GM23338 (cell line): Measurements from ENCODE around the gene ZYG11B. TPM values are rescaled to one million over a fixed set of nuclear protein-coding genes. Genes with fewer than 3 reads are reported as not detected.

Experiments
- ATAC-seq: fragments of 200-7000 bp; cut with Tn5 transposase; 3 replicates; pipeline ENCODE4 v1.9.1; 2020
- DNase-seq: peaks from one replicate; pipeline ENCODE4 v3.0.0-alpha.2; 2015; ENCODE audit warnings: low spot score
- H2AFZ ChIP-seq: fragments of 200-600 bp; sonication (generic); 2 replicates; pipeline ENCODE4 v1.8.0; 2016; ENCODE audit warnings: antibody characterized with exemption, mild to moderate bottlenecking, moderate library complexity
- H3F3A ChIP-seq: fragments of 200-600 bp; sonication (generic); replicated peaks from 2 replicates; pipeline ENCODE4 v1.8.0; 2017; ENCODE audit warnings: antibody characterized with exemption, mixed run types, low read depth
- H3K27ac ChIP-seq: fragments of 200-600 bp; sonication (generic); 2 replicates; pipeline ENCODE4 v1.6.1; 2016; ENCODE audit warnings: low read depth
- H3K27me3 ChIP-seq: fragments of 200-600 bp; sonication (generic); 2 replicates; pipeline ENCODE4 v1.8.0; 2016; ENCODE audit warnings: mild to moderate bottlenecking, mixed run types, moderate library complexity; ENCODE audit not compliant: insufficient read depth
- H3K36me3 ChIP-seq: fragments of 200-600 bp; sonication (generic); 2 replicates; pipeline ENCODE4 v1.8.0; 2016; ENCODE audit warnings: mild to moderate bottlenecking; ENCODE audit not compliant: insufficient read depth
- H3K4me1 ChIP-seq: fragments of 200-600 bp; sonication (generic); 2 replicates; pipeline ENCODE4 v1.8.0; 2016; ENCODE audit warnings: mild to moderate bottlenecking, moderate library complexity; ENCODE audit not compliant: insufficient read depth
- H3K4me2 ChIP-seq: fragments of 200-600 bp; sonication (generic); 2 replicates; pipeline ENCODE4 v1.7.1; 2017; ENCODE audit warnings: mixed run types
- H3K4me3 ChIP-seq: fragments of 200-600 bp; sonication (generic); 2 replicates; pipeline ENCODE4 v1.6.1; 2016; ENCODE audit warnings: mixed run types
- H3K79me2 ChIP-seq: fragments of 200-600 bp; sonication (generic); replicated peaks from 2 replicates; pipeline ENCODE4 v1.8.0; 2017; ENCODE audit warnings: mild to moderate bottlenecking; ENCODE audit not compliant: insufficient read depth
- H3K9me2 ChIP-seq: fragments of 200-600 bp; sonication (generic); 2 replicates; pipeline ENCODE4 v1.8.0; 2017; ENCODE audit not compliant: insufficient read depth
- H4K20me1 ChIP-seq: fragments of 200-600 bp; sonication (generic); replicated peaks from 2 replicates; pipeline ENCODE4 v1.8.0; 2017; ENCODE audit warnings: mild to moderate bottlenecking; ENCODE audit not compliant: insufficient read depth
- H3K27ac Mint-ChIP-seq: 2 replicates; pipeline ENCODE4 v1.8.0; 2020; ENCODE audit warnings: inconsistent platforms, mild to moderate bottlenecking, moderate library complexity, mixed read lengths
- H3K27me3 Mint-ChIP-seq: 3 replicates; pipeline ENCODE4 v1.8.0; 2022; ENCODE audit warnings: low read depth, mild to moderate bottlenecking, moderate library complexity, mixed read lengths, inconsistent platforms; ENCODE audit not compliant: insufficient read depth, poor library complexity
- H3K36me3 Mint-ChIP-seq: 3 replicates; pipeline ENCODE4 v1.8.0; 2021; ENCODE audit warnings: low read depth, mild to moderate bottlenecking, inconsistent platforms, moderate library complexity, mixed read lengths
- H3K4me1 Mint-ChIP-seq: 3 replicates; pipeline ENCODE4 v1.8.0; 2020; ENCODE audit warnings: mild to moderate bottlenecking, inconsistent platforms, mixed read lengths
- H3K4me3 Mint-ChIP-seq: 3 replicates; pipeline ENCODE4 v1.8.0; 2021; ENCODE audit warnings: moderate library complexity, mild to moderate bottlenecking, inconsistent platforms, mixed read lengths
- H3K9me3 Mint-ChIP-seq: 3 replicates; pipeline ENCODE4 v1.8.0; 2020; ENCODE audit warnings: moderate library complexity, mild to moderate bottlenecking, inconsistent platforms, mixed read lengths
- CREB1 ChIP-seq: fragments of 250-450 bp; sonication (Bioruptor Pico); IDR thresholded peaks from 2 replicates; pipeline ENCODE4 v1.5.0; 2020; ENCODE audit warnings: low read depth, mild to moderate bottlenecking, moderate library complexity
- EZH2 ChIP-seq: fragments of 200-600 bp; sonication (generic); IDR thresholded peaks from one replicate; pipeline ENCODE4 v1.8.0; 2017; ENCODE audit warnings: antibody characterized with exemption, mild to moderate bottlenecking, low read depth; ENCODE audit not compliant: unreplicated experiment
- EZH2phosphoT487 ChIP-seq: fragments of 200-600 bp; sonication (generic); IDR thresholded peaks from one replicate; pipeline ENCODE4 v1.8.1; 2018; ENCODE audit warnings: antibody characterized with exemption; ENCODE audit not compliant: unreplicated experiment
- JUNB ChIP-seq: IDR thresholded peaks from one replicate; pipeline ENCODE4 v1.6.1; 2016; ENCODE audit warnings: antibody characterized with exemption; ENCODE audit not compliant: unreplicated experiment
- NANOG ChIP-seq: IDR thresholded peaks from 2 replicates; pipeline ENCODE4 v1.6.1; 2016; ENCODE audit warnings: antibody characterized with exemption, borderline replicate concordance
- POLR2AphosphoS5 ChIP-seq: IDR thresholded peaks from 2 replicates; pipeline ENCODE4 v1.6.1; 2016; ENCODE audit warnings: antibody characterized with exemption, low read depth
- STAT1 ChIP-seq: IDR thresholded peaks from one replicate; pipeline ENCODE4 v1.6.1; 2016; ENCODE audit warnings: antibody characterized with exemption; ENCODE audit not compliant: unreplicated experiment
- ZNF114 ChIP-seq: fragments of 250-450 bp; sonication (Bioruptor Pico); IDR thresholded peaks from 2 replicates; pipeline ENCODE4 v1.5.0; 2020; ENCODE audit warnings: mild to moderate bottlenecking, moderate library complexity
- polyA plus RNA-seq: library from polyadenylated mRNA; unstranded; fragments of >200 nt; fragmentation: Nextera tagmentation; extraction: Ambion mirVana; gene quantifications from 2 replicates; pipeline ENCODE4 v1.2.1, GENCODE V29; 2016
- total RNA-seq: library from RNA; depleted of rRNA; stranded (reverse); fragments of >200 nt; shearing (Covaris generic); gene quantifications from 2 replicates; pipeline ENCODE4 v1.2.3, GENCODE V29; 2014
- TF ChIP-seq, protein P1 (sequence below): IDR thresholded peaks from 2 replicates; pipeline ENCODE4 v1.6.1; 2016; ENCODE audit warnings: antibody characterized with exemption
- TF ChIP-seq, protein P2 (sequence below): IDR thresholded peaks from one replicate; pipeline ENCODE4 v1.6.1; 2018; ENCODE audit warnings: antibody characterized with exemption; ENCODE audit not compliant: unreplicated experiment
- TF ChIP-seq, protein P3 (sequence below), 2 experiments: fragments of 200-600 bp in 1 of 2; sonication (generic) in 1 of 2; conservative IDR thresholded peaks; 2 replicates each; pipeline versions ENCODE4 v1.5.1 to v1.6.1; 2016 to 2017; ENCODE audit warnings: antibody characterized with exemption in 2 of 2, low read depth in 2 of 2, mild to moderate bottlenecking in 2 of 2, moderate library complexity in 1 of 2
- TF ChIP-seq, protein P4 (sequence below): fragments of 250-450 bp; sonication (Bioruptor Pico); IDR thresholded peaks from 2 replicates; pipeline ENCODE4 v1.5.0; 2020; ENCODE audit warnings: mild to moderate bottlenecking, moderate library complexity

The ZYG11B gene
- total and polyA plus RNA-seq, 2 experiments from 2014 or later = 7.8 to 42.3 TPM

DNA sequence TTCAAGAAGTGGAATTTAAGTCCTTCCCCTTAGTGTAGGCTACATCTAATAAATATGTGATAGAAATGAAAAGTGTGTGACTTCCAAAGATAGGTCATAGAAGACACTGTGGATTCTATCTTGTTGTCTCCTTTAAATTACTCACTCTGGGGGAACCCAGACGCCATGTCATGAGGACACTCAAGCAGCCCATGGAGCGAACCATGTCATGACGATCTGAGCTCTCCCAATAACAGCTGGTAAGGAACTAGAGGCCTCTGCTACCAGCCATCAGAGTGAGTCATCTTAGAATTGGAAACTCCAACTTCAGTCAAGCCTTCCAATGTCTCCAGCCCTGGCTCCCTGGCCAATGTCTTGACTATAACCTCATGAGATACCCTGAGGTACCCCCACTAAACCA, 34.4 kb upstream of the ZYG11B start (continued):
- TF ChIP-seq, protein P1, sequence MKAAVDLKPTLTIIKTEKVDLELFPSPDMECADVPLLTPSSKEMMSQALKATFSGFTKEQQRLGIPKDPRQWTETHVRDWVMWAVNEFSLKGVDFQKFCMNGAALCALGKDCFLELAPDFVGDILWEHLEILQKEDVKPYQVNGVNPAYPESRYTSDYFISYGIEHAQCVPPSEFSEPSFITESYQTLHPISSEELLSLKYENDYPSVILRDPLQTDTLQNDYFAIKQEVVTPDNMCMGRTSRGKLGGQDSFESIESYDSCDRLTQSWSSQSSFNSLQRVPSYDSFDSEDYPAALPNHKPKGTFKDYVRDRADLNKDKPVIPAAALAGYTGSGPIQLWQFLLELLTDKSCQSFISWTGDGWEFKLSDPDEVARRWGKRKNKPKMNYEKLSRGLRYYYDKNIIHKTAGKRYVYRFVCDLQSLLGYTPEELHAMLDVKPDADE = no peak
- no peak for TF ChIP-seq EZH2

DNA sequence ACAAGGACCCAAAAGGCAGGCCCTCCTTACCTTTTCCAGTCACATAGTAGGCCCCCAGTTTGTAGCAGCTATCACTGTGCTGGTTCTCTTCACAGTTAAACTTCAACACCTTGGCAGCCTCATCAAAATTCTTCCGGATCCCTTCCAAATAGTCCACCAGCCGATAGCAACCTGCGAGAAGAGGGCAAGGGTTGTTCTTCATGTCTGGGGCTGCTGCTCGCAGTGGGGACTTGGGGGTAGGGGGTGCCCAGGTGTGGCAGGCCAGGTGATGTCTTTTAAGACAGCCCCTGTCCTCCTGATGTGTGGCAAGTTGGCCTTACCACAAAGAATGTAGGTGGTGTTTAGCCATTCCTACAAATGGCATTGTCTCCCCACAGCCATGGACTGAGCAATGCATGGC, 33.6 kb upstream of the ZYG11B start:
- no peak for ATAC-seq
- peaks cover 14% of the 10 kb centered on the region for H3K36me3 ChIP-seq
- TF ChIP-seq JUNB = no peak
- TF ChIP-seq POLR2AphosphoS5 = no peak
- TF ChIP-seq EZH2 = no peak
- TF ChIP-seq, protein P2, sequence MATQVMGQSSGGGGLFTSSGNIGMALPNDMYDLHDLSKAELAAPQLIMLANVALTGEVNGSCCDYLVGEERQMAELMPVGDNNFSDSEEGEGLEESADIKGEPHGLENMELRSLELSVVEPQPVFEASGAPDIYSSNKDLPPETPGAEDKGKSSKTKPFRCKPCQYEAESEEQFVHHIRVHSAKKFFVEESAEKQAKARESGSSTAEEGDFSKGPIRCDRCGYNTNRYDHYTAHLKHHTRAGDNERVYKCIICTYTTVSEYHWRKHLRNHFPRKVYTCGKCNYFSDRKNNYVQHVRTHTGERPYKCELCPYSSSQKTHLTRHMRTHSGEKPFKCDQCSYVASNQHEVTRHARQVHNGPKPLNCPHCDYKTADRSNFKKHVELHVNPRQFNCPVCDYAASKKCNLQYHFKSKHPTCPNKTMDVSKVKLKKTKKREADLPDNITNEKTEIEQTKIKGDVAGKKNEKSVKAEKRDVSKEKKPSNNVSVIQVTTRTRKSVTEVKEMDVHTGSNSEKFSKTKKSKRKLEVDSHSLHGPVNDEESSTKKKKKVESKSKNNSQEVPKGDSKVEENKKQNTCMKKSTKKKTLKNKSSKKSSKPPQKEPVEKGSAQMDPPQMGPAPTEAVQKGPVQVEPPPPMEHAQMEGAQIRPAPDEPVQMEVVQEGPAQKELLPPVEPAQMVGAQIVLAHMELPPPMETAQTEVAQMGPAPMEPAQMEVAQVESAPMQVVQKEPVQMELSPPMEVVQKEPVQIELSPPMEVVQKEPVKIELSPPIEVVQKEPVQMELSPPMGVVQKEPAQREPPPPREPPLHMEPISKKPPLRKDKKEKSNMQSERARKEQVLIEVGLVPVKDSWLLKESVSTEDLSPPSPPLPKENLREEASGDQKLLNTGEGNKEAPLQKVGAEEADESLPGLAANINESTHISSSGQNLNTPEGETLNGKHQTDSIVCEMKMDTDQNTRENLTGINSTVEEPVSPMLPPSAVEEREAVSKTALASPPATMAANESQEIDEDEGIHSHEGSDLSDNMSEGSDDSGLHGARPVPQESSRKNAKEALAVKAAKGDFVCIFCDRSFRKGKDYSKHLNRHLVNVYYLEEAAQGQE = no peak
- no peak for TF ChIP-seq EZH2phosphoT487
- no peak for TF ChIP-seq ZNF114 (CRISPR knock-in tag)
- no peak for TF ChIP-seq NANOG
- no peak for TF ChIP-seq CREB1
- no peak for TF ChIP-seq STAT1
- TF ChIP-seq, protein P3, sequence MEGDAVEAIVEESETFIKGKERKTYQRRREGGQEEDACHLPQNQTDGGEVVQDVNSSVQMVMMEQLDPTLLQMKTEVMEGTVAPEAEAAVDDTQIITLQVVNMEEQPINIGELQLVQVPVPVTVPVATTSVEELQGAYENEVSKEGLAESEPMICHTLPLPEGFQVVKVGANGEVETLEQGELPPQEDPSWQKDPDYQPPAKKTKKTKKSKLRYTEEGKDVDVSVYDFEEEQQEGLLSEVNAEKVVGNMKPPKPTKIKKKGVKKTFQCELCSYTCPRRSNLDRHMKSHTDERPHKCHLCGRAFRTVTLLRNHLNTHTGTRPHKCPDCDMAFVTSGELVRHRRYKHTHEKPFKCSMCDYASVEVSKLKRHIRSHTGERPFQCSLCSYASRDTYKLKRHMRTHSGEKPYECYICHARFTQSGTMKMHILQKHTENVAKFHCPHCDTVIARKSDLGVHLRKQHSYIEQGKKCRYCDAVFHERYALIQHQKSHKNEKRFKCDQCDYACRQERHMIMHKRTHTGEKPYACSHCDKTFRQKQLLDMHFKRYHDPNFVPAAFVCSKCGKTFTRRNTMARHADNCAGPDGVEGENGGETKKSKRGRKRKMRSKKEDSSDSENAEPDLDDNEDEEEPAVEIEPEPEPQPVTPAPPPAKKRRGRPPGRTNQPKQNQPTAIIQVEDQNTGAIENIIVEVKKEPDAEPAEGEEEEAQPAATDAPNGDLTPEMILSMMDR (conservative IDR thresholded peaks at IDR 0.05; ENCODE audit: low read depth in 2 of 2) = no peak
- TF ChIP-seq, protein P4, sequence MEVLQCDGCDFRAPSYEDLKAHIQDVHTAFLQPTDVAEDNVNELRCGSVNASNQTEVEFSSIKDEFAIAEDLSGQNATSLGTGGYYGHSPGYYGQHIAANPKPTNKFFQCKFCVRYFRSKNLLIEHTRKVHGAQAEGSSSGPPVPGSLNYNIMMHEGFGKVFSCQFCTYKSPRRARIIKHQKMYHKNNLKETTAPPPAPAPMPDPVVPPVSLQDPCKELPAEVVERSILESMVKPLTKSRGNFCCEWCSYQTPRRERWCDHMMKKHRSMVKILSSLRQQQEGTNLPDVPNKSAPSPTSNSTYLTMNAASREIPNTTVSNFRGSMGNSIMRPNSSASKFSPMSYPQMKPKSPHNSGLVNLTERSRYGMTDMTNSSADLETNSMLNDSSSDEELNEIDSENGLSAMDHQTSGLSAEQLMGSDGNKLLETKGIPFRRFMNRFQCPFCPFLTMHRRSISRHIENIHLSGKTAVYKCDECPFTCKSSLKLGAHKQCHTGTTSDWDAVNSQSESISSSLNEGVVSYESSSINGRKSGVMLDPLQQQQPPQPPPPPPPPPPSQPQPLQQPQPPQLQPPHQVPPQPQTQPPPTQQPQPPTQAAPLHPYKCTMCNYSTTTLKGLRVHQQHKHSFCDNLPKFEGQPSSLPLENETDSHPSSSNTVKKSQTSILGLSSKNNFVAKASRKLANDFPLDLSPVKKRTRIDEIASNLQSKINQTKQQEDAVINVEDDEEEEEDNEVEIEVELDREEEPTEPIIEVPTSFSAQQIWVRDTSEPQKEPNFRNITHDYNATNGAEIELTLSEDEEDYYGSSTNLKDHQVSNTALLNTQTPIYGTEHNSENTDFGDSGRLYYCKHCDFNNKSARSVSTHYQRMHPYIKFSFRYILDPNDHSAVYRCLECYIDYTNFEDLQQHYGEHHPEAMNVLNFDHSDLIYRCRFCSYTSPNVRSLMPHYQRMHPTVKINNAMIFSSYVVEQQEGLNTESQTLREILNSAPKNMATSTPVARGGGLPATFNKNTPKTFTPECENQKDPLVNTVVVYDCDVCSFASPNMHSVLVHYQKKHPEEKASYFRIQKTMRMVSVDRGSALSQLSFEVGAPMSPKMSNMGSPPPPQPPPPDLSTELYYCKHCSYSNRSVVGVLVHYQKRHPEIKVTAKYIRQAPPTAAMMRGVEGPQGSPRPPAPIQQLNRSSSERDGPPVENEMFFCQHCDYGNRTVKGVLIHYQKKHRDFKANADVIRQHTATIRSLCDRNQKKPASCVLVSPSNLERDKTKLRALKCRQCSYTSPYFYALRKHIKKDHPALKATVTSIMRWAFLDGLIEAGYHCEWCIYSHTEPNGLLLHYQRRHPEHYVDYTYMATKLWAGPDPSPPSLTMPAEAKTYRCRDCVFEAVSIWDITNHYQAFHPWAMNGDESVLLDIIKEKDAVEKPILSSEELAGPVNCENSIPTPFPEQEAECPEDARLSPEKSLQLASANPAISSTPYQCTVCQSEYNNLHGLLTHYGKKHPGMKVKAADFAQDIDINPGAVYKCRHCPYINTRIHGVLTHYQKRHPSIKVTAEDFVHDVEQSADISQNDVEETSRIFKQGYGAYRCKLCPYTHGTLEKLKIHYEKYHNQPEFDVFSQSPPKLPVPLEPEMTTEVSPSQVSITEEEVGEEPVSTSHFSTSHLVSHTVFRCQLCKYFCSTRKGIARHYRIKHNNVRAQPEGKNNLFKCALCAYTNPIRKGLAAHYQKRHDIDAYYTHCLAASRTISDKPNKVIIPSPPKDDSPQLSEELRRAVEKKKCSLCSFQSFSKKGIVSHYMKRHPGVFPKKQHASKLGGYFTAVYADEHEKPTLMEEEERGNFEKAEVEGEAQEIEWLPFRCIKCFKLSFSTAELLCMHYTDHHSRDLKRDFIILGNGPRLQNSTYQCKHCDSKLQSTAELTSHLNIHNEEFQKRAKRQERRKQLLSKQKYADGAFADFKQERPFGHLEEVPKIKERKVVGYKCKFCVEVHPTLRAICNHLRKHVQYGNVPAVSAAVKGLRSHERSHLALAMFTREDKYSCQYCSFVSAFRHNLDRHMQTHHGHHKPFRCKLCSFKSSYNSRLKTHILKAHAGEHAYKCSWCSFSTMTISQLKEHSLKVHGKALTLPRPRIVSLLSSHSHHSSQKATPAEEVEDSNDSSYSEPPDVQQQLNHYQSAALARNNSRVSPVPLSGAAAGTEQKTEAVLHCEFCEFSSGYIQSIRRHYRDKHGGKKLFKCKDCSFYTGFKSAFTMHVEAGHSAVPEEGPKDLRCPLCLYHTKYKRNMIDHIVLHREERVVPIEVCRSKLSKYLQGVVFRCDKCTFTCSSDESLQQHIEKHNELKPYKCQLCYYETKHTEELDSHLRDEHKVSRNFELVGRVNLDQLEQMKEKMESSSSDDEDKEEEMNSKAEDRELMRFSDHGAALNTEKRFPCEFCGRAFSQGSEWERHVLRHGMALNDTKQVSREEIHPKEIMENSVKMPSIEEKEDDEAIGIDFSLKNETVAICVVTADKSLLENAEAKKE = no peak

More for the DNA sequence above, 33.6 kb upstream of the ZYG11B start:
- H3K9me3 Mint-ChIP-seq = peaks cover 7% of the 10 kb centered on the region; the same call in 2 of the 3 replicates
- Histone ChIP-seq H4K20me1 (peaks cover 27% of the 10 kb centered on the region), H3F3A (peaks cover 3% of the 10 kb centered on the region; the same call in 1 of the 2 replicates), H3K4me2 (no peak overlapping the region), H3K4me3 (no peak overlapping the region), H3K27me3 (no peaks in the 10 kb centered on the region), H3K79me2 (peaks cover 58% of the 10 kb centered on the region), H3K9me2 (no peaks in the 10 kb centered on the region), H3K4me1 (peaks cover 9% of the 10 kb centered on the region), H2AFZ (no peak overlapping the region), H3K27ac (no peak overlapping the region)
- H3K27ac Mint-ChIP-seq = no peak overlapping the region
- peaks cover 72% of the 10 kb centered on the region for H3K36me3 Mint-ChIP-seq
- no peak overlapping the region for H3K4me3 Mint-ChIP-seq
- DNase-seq = no peak
- H3K4me1 Mint-ChIP-seq = peaks cover 7% of the 10 kb centered on the region; the same call in 1 of the 3 replicates
- peaks cover 9% of the 10 kb centered on the region for H3K27me3 Mint-ChIP-seq
